Measurements from ENCODE around the gene ASB18. TPM values are rescaled to one million over a fixed set of nuclear protein-coding genes. Genes with fewer than 3 reads are reported as not detected.

ASB18 gene
- total RNA-seq, 1 experiment from 2014 or later, result not detected

GRCh38 chr2:236195726-236196125 is 68.5 kb downstream of the ASB18 start:
- DNase-seq (ENCODE audit: low read depth, low spot score), result no peak
- in situ Hi-C loops (cut with HindIII; ENCODE audit: low pct_unique_long_range_greater_than_20kb, low sequenced_read_pairs), result no loop called here

DNA sequence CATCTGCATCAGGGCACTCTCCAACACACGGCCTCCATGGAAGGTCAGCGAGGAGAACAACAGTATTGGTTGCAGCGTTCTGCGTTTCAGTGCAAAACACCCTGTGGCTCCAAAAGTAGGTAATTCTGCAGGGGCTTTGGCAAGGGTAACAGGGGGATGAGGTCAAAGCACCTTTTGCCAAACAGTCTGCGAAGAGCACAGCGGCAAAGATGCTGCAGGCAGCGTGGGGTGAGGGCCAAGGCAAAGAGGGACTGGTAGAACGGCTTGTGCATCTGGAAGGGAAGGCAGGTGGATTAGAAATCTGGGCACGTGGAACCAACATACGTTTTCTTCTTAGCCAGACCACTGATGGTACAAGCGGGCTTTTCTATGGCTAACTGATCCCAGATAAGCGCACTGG is 69.4 kb downstream of the ASB18 start:
- in situ Hi-C loops (cut with HindIII; ENCODE audit: low pct_unique_long_range_greater_than_20kb, low sequenced_read_pairs), result no loop called here

GRCh38 chr2:236193026-236193425 is 71.2 kb downstream of the ASB18 start:
- no peak for DNase-seq (ENCODE audit: low read depth, low spot score)
- in situ Hi-C loops (cut with HindIII; ENCODE audit: low pct_unique_long_range_greater_than_20kb, low sequenced_read_pairs), result no loop called here

More for the DNA sequence above, 69.4 kb downstream of the ASB18 start:
- no peak for DNase-seq (ENCODE audit: low read depth, low spot score)

GRCh38 chr2:236190674-236191073 is 73.5 kb downstream of the ASB18 start:
- no peak for DNase-seq (ENCODE audit: low read depth, low spot score)
- in situ Hi-C loops (cut with HindIII; ENCODE audit: low pct_unique_long_range_greater_than_20kb, low sequenced_read_pairs), result no loop called here

- in situ Hi-C loops (cut with HindIII; ENCODE audit: low pct_unique_long_range_greater_than_20kb, low sequenced_read_pairs), result no loop called here
- DNase-seq (ENCODE audit: low read depth, low spot score), result no peak
Measured at GRCh38 chr2:236184701-236185100, 79.5 kb downstream of the ASB18 start.

DNA sequence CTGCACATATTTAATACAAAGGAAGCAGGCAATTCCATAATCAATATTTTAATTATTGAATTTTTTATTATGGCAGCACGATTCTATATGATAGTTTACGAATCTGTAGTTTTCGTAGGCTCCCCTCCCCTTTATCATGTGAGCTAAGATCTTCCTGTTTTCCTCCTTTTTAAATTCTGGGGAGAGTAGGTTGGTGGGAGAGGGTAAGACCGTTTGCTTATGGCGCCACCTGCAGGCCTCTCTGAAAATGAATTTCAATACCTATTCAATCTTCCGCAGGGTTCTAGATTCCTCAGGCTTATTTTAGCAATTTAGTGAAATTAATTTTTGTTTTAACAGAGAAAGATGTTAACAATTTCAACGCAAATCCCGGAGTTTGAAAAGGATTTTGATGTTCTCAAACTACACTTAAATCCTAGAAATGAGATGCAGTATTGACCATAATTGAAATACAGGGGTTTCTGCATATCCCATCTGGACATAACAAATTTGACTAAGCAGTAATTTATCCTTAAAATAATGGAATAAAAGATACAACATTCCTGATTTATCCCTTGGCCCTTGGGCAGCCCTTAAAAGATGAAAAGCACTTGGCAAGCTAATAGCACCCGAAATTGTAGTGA is 83.3 kb downstream of the ASB18 start:
- in situ Hi-C loops (cut with HindIII; ENCODE audit: low pct_unique_long_range_greater_than_20kb, low sequenced_read_pairs), result no loop called here
- peak; percentile 76 for DNase-seq (ENCODE audit: low read depth, low spot score)

DNA sequence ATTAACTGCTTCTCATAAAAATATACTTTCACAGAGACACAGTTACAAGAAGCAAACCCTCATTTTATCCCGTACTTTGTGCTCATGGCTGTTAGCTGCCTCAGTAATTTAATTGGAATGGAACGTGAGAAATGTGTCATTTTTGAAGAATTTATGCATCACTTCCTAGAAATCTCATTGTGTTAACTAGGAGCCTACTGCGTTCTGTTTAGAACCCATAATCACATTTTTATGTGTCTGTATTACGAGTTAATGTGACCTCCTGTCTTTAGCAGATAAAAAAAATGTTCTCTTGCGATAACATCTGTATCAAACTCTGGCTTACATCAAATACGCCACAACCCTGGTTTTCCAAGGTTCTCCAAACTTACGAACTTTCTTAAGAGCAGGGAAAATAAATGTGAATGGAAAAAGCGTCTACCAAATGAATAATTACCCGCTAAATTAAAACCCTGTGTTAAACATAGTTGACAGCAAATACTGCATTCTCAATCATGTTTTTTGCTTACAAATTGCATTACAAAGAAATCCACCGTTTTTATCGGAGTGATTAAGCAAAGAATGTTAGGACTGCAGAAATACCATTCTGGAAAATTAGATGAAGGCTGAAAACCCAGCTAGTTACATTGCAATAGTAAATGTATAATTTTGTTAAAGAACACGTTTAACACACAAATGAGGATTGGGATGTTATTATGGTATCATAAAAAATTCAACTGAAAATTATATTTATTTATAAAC is 84.0 kb downstream of the ASB18 start:
- in situ Hi-C loops (cut with HindIII; ENCODE audit: low pct_unique_long_range_greater_than_20kb, low sequenced_read_pairs), result no loop called here
- DNase-seq (ENCODE audit: low read depth, low spot score), result no peak

- in situ Hi-C loops (cut with HindIII; ENCODE audit: low pct_unique_long_range_greater_than_20kb, low sequenced_read_pairs), result no loop called here
- DNase-seq (ENCODE audit: low read depth, low spot score), result no peak
Measured at GRCh38 chr2:236179236-236180075, 84.8 kb downstream of the ASB18 start.

DNA sequence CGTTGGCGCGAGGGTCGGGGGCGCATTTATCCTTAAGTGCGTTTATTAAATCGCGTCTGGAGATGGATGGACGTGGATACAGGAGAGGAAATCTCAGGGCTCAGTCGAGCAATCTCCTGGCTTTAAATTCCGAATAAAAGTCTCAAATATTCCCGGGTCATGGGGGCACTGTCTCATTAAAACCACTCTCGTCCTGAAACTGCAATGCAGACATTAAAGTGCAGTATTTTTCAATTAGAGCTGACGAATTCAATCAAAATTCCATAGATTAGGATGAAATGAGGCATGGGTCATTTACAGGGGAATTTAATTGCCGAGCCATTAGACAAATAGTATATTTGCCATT is 85.3 kb downstream of the ASB18 start:
- in situ Hi-C loops (cut with HindIII; ENCODE audit: low pct_unique_long_range_greater_than_20kb, low sequenced_read_pairs), result no loop called here
- no peak for DNase-seq (ENCODE audit: low read depth, low spot score)

- in situ Hi-C loops (cut with HindIII; ENCODE audit: low pct_unique_long_range_greater_than_20kb, low sequenced_read_pairs), result no loop called here
Measured at GRCh38 chr2:236177967-236178889, 86.0 kb downstream of the ASB18 start.

DNA sequence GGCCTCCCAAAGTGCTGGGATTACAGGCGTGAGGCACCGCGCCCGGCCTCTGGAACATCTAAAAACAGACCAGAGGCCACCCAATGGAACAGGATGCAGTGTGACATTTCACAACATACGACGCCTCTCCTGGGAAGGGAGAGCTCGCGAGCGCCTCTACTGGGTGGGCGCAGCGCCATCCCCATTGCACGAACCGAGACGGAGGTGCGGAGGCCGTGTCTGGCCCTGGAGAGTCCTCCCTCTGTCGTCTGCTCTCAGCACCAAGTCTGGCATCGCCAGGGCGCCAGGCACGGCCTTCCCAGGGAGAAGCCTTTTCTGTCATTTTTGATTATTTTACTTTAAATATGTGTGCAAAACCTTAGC is 86.6 kb downstream of the ASB18 start:
- in situ Hi-C loops (cut with HindIII; ENCODE audit: low pct_unique_long_range_greater_than_20kb, low sequenced_read_pairs), result no loop called here
- no peak for DNase-seq (ENCODE audit: low read depth, low spot score)

More at GRCh38 chr2:236177967-236178889, 86.0 kb downstream of the ASB18 start:
- DNase-seq (ENCODE audit: low read depth, low spot score), result peak; percentile 17

DNA sequence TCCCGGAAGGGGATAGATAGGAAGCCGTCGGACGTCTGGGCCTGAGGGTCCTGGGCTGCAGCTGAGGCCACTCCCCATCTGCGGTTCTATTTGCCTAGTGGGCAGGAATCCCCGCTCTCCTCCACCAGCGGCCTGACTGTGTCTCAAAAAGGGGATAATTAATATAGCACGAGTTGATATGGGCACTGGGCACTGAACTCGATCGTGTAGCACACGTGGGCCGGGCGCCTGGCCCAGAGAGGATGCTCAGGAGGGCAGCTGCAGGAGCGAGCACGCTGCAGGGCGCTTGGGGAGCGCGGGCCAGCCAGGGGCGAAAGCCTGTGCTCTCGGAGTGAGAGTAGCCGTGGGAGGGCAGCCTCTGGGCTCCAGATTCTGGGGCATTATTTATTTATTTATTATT is 87.3 kb downstream of the ASB18 start:
- in situ Hi-C loops (cut with HindIII; ENCODE audit: low pct_unique_long_range_greater_than_20kb, low sequenced_read_pairs), result no loop called here
- DNase-seq (ENCODE audit: low read depth, low spot score), result no peak

DNA sequence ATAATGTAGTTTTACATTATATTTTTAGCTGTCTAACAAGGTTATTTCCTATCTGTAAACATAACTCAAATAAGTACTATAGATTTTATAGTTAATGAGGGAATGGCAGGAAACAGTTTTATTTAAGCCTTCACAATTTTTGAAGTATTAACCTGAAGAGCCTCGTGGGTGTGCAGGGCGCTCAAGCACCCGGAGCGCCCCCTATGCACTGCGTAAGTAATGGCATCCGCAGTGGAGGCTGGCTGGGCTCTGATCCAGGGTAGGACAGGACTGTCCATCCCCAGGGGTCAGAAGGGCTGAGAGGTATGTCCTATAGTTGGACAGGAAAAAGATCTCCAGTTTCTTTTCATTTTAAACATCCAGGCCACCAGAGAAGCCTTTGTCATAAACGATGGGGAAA is 87.8 kb downstream of the ASB18 start:
- peak; percentile 52 for DNase-seq (ENCODE audit: low read depth, low spot score)
- in situ Hi-C loops (cut with HindIII; ENCODE audit: low pct_unique_long_range_greater_than_20kb, low sequenced_read_pairs), result no loop called here

DNA sequence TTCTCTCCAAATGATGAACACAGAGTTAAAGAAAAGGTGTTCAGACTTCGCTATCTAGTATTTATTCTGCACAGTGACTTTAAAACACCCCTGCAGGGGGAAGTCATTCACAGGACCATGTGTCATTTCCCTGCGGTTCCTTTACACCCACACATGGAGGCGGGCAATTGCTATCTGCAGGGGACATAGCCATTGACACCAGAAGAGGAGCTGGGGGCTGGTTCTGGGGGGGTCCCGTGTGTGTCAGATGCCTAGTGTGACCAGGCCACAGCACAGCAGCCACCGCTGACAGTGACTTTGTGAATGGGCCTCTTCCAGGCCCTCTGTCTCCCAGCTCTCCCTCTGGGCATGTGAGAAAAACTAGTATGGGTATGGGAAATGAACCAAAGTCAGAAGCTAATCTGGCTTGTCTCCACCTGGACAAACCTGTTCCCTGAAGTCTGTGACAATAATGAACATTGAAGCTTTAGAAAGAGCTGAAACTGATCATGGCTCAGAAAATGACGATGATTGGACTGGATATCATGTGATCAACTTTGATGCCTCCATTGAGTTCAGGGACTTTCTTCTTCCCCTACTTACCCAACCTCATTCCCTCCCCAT is 88.6 kb downstream of the ASB18 start:
- in situ Hi-C loops (cut with HindIII; ENCODE audit: low pct_unique_long_range_greater_than_20kb, low sequenced_read_pairs), result no loop called here
- peak; percentile 38 for DNase-seq (ENCODE audit: low read depth, low spot score)

DNA sequence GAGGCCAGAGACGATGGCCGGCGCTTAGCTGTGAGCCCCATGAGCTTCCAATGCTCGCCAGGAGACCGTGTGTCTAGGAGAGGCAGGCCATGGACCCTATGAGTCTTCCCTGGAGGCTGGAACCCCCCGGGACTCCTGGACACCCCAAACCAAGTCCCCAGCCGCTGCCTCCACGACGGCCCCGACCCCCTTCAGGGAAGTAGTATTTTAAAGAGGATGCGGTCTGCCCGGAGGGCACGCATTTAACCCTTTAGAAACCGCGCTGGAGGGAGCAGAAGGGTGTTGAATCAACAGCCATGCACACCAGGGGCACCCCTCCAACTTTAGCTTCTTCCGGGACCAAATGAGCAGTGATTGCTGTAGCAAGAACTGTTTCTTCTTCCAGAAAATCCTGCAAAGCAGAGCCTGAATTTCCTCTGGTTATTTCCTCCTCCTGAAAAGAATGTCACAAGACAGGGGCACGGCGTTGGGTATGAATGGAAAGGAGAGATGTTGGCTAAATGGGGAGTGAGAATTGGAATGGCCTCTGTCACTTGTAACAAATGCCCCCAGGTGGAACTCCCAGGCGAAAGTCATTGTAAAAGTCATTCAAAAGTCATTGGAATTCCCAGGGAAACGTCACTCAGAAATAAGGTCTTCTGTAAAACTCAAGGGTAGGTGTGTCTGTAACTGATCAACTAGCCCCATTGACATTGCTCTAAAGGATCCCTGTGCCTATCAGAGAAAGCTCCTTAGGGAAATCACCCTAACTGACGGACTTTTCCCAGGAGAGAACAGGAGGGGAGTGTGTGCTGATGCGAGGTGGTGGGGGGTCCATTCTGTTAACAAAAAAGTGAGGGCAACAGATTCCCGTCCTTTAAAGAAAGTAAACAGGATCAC is 90.2 kb downstream of the ASB18 start:
- DNase-seq (ENCODE audit: low read depth, low spot score), result no peak
- in situ Hi-C loops (cut with HindIII; ENCODE audit: low pct_unique_long_range_greater_than_20kb, low sequenced_read_pairs), result no loop called here

GRCh38 chr2:236173036-236173728 is 91.0 kb downstream of the ASB18 start:
- in situ Hi-C loops (cut with HindIII; ENCODE audit: low pct_unique_long_range_greater_than_20kb, low sequenced_read_pairs), result no loop called here
- no peak for DNase-seq (ENCODE audit: low read depth, low spot score)
